ENCODE data around the gene DOLK. TPM values are rescaled to one million over a fixed set of nuclear protein-coding genes. Genes with fewer than 3 reads are reported as not detected.

Gene DOLK
- total and polyA plus RNA-seq, 2 of the 4 experiments (the other 2 are of a cell fraction): 23.2 to 30.8 TPM

- dilution Hi-C loops (cut with HindIII; ENCODE audit: low sequenced_read_pairs, unreplicated experiment): no loop called here
These were observed 41.4 kb downstream of the DOLK start for GRCh38 chr9:128905964-128906363.

More at GRCh38 chr9:128905964-128906363, 41.4 kb downstream of the DOLK start:
- Histone ChIP-seq H4K5ac (ENCODE audit: low read depth, low read length) (no peak overlapping the region), H3K4ac (ENCODE audit: low read depth, low read length) (no peak overlapping the region), H3K18ac (ENCODE audit: low read depth, low read length) (no peak overlapping the region), H4K91ac (ENCODE audit: insufficient read depth, low read depth, low read length) (no peak overlapping the region), H3K23ac (ENCODE audit: low read depth, low read length) (no peak overlapping the region), H4K20me1 (ENCODE audit: insufficient read depth, low read length) (peaks cover 9% of the 10 kb centered on the region), H2AFZ (replicated peaks; ENCODE audit: low read length, poor library complexity) (no peak overlapping the region), H2BK5ac (ENCODE audit: low read depth, low read length, poor library complexity, severe bottlenecking) (no peak overlapping the region), H3K4me2 (ENCODE audit: low read depth, low read length) (no peak overlapping the region), H3K27ac (ENCODE audit: insufficient read depth, low read length) (no peak overlapping the region), H2BK120ac (ENCODE audit: low read depth, low read length) (no peak overlapping the region), H3K27me3 (ENCODE audit: control insufficient read depth, insufficient read depth, low read length) (no peaks in the 10 kb centered on the region), H3K9me3 (ENCODE audit: control insufficient read depth, insufficient read depth, low read length) (no peaks in the 10 kb centered on the region), H3K56ac (ENCODE audit: extremely low read depth, insufficient read depth, low read length) (no peak overlapping the region), H2BK15ac (ENCODE audit: low read depth, low read length) (no peak overlapping the region), H2AK5ac (ENCODE audit: low read depth, low read length) (no peak overlapping the region), H3K14ac (replicated peaks; ENCODE audit: low read depth, low read length) (no peak overlapping the region), H2BK20ac (ENCODE audit: low read depth, low read length) (no peak overlapping the region), H3K4me1 (ENCODE audit: control insufficient read depth, insufficient read depth, low read length) (peaks cover 8% of the 10 kb centered on the region), H3K36me3 (ENCODE audit: control insufficient read depth, insufficient read depth, low read length) (peaks cover 40% of the 10 kb centered on the region), H3K9ac (ENCODE audit: low read depth, low read length) (no peak overlapping the region), H2AK9ac (replicated peaks; ENCODE audit: low read depth, low read length, poor library complexity) (no peak overlapping the region), H4K8ac (ENCODE audit: low read depth in 2 of 2, low read length in 2 of 2) (no peak overlapping the region), H3K4me3 (ENCODE audit: insufficient read depth, low read depth, low read length) (no peak overlapping the region), H3K9me1 (ENCODE audit: insufficient read depth, low read length) (peaks cover 7% of the 10 kb centered on the region), H3K79me1 (ENCODE audit: low read depth in 1 of 2, low read length in 2 of 2) (peaks cover 29 to 84% of the 10 kb centered on the region in 2 experiments; a peak in 3 of 4 replicates)
- TF ChIP-seq NFE2L2 (IDR thresholded peaks at IDR 0.05; ENCODE audit: low read depth, low read length): no peak
- no peak for TF ChIP-seq SMC3 (IDR thresholded peaks at IDR 0.05; ENCODE audit: low read depth, low read length)
- no peak for TF ChIP-seq CEBPB (IDR thresholded peaks at IDR 0.05; ENCODE audit: low read depth, low read length)
- TF ChIP-seq POLR2A (IDR thresholded peaks at IDR 0.05; ENCODE audit: low read depth, low read length): no peak
- TF ChIP-seq MXI1 (IDR thresholded peaks at IDR 0.05; ENCODE audit: borderline replicate concordance, low read depth, low read length): no peak
- no peak for TF ChIP-seq ELK1 (IDR thresholded peaks at IDR 0.05; ENCODE audit: borderline replicate concordance, low read depth, low read length)
- no peak for TF ChIP-seq RAD21 (IDR thresholded peaks at IDR 0.05; ENCODE audit: low read length)
- no peak for TF ChIP-seq BHLHE40 (IDR thresholded peaks at IDR 0.05; ENCODE audit: low read depth, low read length)
- no peak for TF ChIP-seq CHD1 (IDR thresholded peaks at IDR 0.05; ENCODE audit: low read depth, low read length)
- TF ChIP-seq CTCF (conservative IDR thresholded peaks at IDR 0.05; ENCODE audit: low read depth, low read length): no peak
- TF ChIP-seq RFX5 (IDR thresholded peaks at IDR 0.05; ENCODE audit: low read depth, low read length): no peak
- no peak for TF ChIP-seq MAZ (IDR thresholded peaks at IDR 0.05; ENCODE audit: borderline replicate concordance, low read depth, low read length)
- no peak for TF ChIP-seq MAFK (IDR thresholded peaks at IDR 0.05; ENCODE audit: low read depth, low read length)
- TF ChIP-seq RCOR1 (IDR thresholded peaks at IDR 0.05; ENCODE audit: insufficient replicate concordance, low read length): no peak
- TF ChIP-seq FOS (IDR thresholded peaks at IDR 0.05; ENCODE audit: low read depth, low read length): no peak
- CTCF ChIA-PET: no interaction called here
- DNase-seq: no peak
- in situ Hi-C loops (cut with MboI; ENCODE audit: low sequenced_read_pairs): no loop called here
- intact Hi-C loops (cut with micrococcal nuclease): no loop called here
- POLR2A ChIA-PET (ENCODE audit: unreplicated experiment): no interaction called here
- BruUV-seq (replicated peaks): no TSS peak
- no CpG with 5 or more reads among the region's 7 CpGs for WGBS, 2 experiments (ENCODE audit: extremely low coverage in 2 of 2, insufficient read length in 1 of 2)
- ATAC-seq (ENCODE audit: low read depth): no peak

All from IMR-90 (cell line).